NB4 (cell line): ENCODE measurements around the gene FAM9C.

Experiments used
- DNase-seq: peaks from one replicate; pipeline ENCODE4 v3.0.0; 2010; ENCODE audit warnings: low read depth
- H3K4me3 ChIP-seq: one replicate; pipeline ENCODE4 v1.5.1; 2011; ENCODE audit warnings: mild to moderate bottlenecking, low read depth, low read length, moderate library complexity
- MYC ChIP-seq: IDR thresholded peaks from 2 replicates; pipeline ENCODE4 v1.6.1; 2011; ENCODE audit warnings: low read depth, low read length
- POLR2A ChIP-seq: IDR thresholded peaks from 2 replicates; pipeline ENCODE4 v1.6.1; 2011; ENCODE audit warnings: mild to moderate bottlenecking; ENCODE audit not compliant: insufficient read length; ENCODE audit errors: extremely low read depth
- TF ChIP-seq, protein P1 (sequence below): IDR thresholded peaks from one replicate; pipeline ENCODE4 v1.5.1; 2012; ENCODE audit warnings: low read depth, low read length
- TF ChIP-seq, protein P2 (sequence below): IDR thresholded peaks from 2 replicates; pipeline ENCODE4 v1.6.1; 2011; ENCODE audit warnings: low read depth, low read length

Gene FAM9C

DNA sequence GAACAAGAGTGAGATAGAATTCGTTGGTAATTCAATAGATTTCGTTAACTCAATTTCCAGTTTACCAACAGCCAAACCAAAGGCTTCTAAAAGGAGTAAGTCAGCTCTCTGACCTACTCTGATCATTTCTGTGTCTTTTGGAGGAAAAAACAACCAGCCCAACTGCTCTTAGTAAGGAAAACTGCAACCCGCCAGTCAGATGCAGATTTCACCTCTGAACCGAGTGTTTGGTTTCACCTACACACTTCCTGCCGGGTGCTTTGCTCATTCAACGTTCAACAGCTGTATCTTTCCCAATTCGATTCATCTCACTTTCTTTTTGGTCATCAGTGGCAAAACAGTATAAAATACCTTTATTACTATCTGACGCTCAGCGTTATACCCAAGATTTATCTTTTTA lies 45.0 kb downstream of the FAM9C start:
- no peak for TF ChIP-seq MYC
- TF ChIP-seq, protein P1, sequence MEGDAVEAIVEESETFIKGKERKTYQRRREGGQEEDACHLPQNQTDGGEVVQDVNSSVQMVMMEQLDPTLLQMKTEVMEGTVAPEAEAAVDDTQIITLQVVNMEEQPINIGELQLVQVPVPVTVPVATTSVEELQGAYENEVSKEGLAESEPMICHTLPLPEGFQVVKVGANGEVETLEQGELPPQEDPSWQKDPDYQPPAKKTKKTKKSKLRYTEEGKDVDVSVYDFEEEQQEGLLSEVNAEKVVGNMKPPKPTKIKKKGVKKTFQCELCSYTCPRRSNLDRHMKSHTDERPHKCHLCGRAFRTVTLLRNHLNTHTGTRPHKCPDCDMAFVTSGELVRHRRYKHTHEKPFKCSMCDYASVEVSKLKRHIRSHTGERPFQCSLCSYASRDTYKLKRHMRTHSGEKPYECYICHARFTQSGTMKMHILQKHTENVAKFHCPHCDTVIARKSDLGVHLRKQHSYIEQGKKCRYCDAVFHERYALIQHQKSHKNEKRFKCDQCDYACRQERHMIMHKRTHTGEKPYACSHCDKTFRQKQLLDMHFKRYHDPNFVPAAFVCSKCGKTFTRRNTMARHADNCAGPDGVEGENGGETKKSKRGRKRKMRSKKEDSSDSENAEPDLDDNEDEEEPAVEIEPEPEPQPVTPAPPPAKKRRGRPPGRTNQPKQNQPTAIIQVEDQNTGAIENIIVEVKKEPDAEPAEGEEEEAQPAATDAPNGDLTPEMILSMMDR: no peak
- TF ChIP-seq POLR2A: no peak
- TF ChIP-seq, protein P2, sequence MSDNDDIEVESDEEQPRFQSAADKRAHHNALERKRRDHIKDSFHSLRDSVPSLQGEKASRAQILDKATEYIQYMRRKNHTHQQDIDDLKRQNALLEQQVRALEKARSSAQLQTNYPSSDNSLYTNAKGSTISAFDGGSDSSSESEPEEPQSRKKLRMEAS: no peak
- no peak overlapping the region for H3K4me3 ChIP-seq
- peak; percentile 54 for DNase-seq

DNA sequence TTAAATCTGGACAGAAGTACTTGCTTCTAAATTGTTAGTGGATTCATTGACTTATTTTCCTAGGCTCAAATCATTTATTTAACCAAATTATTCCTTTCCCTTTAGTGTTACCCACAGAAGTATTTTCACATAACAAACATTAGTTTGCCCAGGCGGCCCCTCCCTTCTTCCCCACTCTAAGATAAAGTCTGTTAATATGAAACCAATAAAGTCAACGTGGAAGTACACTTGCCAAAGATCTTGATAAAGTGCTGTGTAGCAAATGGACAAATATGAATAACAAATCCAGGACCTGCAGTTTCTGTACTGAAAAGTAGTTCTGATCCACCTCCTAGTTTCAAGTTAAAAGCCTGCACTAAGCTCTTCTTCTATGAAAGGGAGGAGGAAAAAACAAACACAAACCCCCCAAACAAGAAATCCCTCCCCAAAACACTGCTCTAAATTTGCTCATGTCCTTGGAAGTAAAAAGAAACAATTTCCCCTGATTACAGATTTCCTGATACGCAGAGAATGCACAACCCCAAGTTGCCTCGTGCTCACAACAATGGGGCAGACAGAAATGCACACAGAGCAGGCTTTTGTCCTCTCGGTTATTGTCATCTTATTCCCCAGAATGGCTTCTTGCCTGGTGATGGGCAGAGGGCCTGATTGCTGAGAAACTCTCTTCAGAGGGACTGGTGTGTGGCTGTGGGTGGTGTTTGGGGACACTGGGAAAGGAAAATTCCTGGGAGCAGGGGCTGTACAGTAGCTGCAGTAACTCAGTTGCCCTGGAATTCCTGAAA lies 46.3 kb downstream of the FAM9C start:
- no peak for DNase-seq
- TF ChIP-seq, protein P2: no peak
- TF ChIP-seq, protein P1: no peak
- no peak overlapping the region for H3K4me3 ChIP-seq

DNA sequence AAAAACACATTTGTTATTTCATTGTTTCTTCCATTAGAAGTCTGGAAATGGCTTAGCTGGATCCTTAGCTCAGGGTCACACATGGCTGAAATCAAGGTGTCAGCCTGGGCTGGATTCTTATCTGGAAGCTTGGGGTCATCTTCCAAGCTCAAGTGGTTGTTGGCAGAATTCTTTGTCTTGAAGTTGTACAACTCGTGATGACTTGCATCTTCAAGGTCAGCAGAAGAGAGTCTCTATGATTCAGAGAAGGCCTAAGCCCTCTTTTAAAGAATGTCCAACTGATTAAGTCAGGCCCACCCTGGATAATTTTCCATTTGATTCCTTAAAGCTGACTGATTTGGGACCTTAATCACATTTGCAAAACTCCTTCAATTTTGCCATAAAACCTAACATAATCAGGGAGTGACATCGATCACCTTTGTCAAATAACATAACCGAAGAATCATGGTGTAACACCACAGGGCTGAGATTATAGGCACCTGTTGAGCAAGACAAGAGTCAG lies 47.4 kb downstream of the FAM9C start:
- H3K4me3 ChIP-seq: no peak overlapping the region
- no peak for TF ChIP-seq POLR2A
- TF ChIP-seq, protein P1: no peak
- TF ChIP-seq, protein P2: no peak
- no peak for DNase-seq

DNA sequence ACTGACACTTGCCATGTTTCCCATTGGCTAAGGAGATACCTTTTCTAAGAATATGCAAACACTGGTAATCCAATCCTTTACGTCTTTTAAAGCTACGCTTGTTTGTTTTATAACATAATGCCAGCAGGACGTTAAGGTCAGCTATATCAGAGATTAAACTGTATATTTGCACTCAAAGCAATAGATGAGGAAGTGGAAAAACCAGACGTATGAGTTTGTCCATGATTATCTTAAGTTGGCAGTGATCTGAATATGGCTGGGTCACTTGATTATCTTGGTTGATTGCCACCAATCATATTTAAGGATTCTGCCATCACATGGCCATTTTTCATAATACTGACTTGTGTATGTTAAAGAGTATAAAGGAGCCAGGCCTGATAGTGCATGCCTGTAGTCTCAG lies 50.1 kb downstream of the FAM9C start:
- no peak for TF ChIP-seq MYC
- TF ChIP-seq, protein P2: no peak
- TF ChIP-seq, protein P1: no peak
- no peak for TF ChIP-seq POLR2A
- DNase-seq: no peak
- no peak overlapping the region for H3K4me3 ChIP-seq

DNA sequence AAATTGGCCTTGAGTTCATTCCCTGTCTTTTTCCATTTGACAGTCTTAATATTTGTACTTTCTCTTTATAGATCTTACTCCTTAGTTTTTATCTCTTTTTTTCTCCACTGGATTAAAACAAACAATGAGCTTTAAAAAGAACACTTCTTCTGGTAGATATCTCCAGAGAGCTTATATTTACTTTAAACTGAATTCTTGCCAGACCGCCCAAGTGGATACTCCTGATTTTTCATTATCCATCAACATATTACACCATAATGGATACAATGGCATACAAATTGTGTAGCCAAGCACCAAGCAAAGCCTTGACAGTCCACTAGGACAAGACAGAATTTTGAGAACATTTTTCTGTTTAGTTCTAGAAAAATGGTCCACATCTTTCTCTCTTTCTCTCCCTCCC lies 50.6 kb downstream of the FAM9C start:
- no peak for DNase-seq
- no peak overlapping the region for H3K4me3 ChIP-seq
- TF ChIP-seq MYC (no peak), POLR2A (no peak)
- TF ChIP-seq, protein P1: no peak
- TF ChIP-seq, protein P2: no peak
